H1 (cell line): ENCODE measurements around the gene CCDC195. TPM values are rescaled to one million over a fixed set of nuclear protein-coding genes. Genes with fewer than 3 reads are reported as not detected.

Experiments
- CTCF ChIA-PET: fragments of 300-600 bp; sonication (Branson Sonifier 250); formaldehyde crosslinking; loops from one replicate; lab custom pipeline; 2021; ENCODE audit not compliant: partially characterized antibody; lab: Charles Lee
- POLR2A ChIA-PET: fragments of 300-600 bp; sonication (Branson Sonifier 250); formaldehyde crosslinking; loops from one replicate; lab custom pipeline; 2021; ENCODE audit warnings: inconsistent platforms; ENCODE audit not compliant: partially characterized antibody; lab: Charles Lee
- DNase-seq, 2 experiments: peaks; one replicate each; pipeline versions ENCODE4 v3.0.0 to v3.0.0-alpha.2; 2010 to 2022; ENCODE audit warnings: low spot score in 2 of 2, low read depth in 1 of 2, mixed read lengths in 1 of 2
- FAIRE-seq: peaks from 2 replicates; lab custom pipeline; 2011; peaks lifted over from hg19 to GRCh38; lab: Jason Lieb, UNC
- H2AFZ ChIP-seq: 2 replicates; pipeline ENCODE4 v1.8.1; 2012; ENCODE audit warnings: low read length, inconsistent platforms
- H2AK5ac ChIP-seq: 2 replicates; pipeline ENCODE4 v1.6.1; 2013; ENCODE audit warnings: low read depth, low read length
- H2BK120ac ChIP-seq: replicated peaks from 2 replicates; pipeline ENCODE3; 2013; ENCODE audit warnings: low read depth, low read length, inconsistent platforms
- H2BK12ac ChIP-seq: 2 replicates; pipeline ENCODE4 v1.6.1; 2013; ENCODE audit warnings: low read depth, low read length
- H2BK15ac ChIP-seq: 2 replicates; pipeline ENCODE4 v1.6.1; 2013; ENCODE audit warnings: low read length
- H2BK20ac ChIP-seq: 2 replicates; pipeline ENCODE4 v1.6.1; 2013; ENCODE audit warnings: low read length
- H2BK5ac ChIP-seq: 2 replicates; pipeline ENCODE4 v1.6.1; 2013; ENCODE audit warnings: low read depth, low read length
- H3K14ac ChIP-seq: 2 replicates; pipeline ENCODE4 v1.6.1; 2013; ENCODE audit warnings: inconsistent platforms; ENCODE audit not compliant: insufficient read length
- H3K18ac ChIP-seq: 2 replicates; pipeline ENCODE4 v1.6.1; 2013; ENCODE audit warnings: low read length; ENCODE audit errors: extremely low read depth
- H3K23ac ChIP-seq: 2 replicates; pipeline ENCODE4 v1.6.1; 2013; ENCODE audit warnings: inconsistent platforms; ENCODE audit not compliant: insufficient read length
- H3K23me2 ChIP-seq: 2 replicates; pipeline ENCODE4 v1.6.1; 2013; ENCODE audit warnings: low read depth, low read length
- H3K27ac ChIP-seq: 2 replicates; pipeline ENCODE4 v1.6.1; 2011; ENCODE audit warnings: low read depth, low read length, inconsistent platforms
- H3K27me3 ChIP-seq, 4 experiments: replicated peaks in 1 of 4; 1 replicate in 1 of 4; 2 replicates in 3 of 4; pipeline versions ENCODE4 v1.6.1 to v1.8.1; 2011 to 2013; ENCODE audit warnings: low read length in 3 of 4, mild to moderate bottlenecking in 3 of 4, inconsistent platforms in 2 of 4, mixed read lengths in 2 of 4, moderate library complexity in 1 of 4; ENCODE audit not compliant: control insufficient read depth in 3 of 4, insufficient read depth in 3 of 4; ENCODE audit errors: extremely low read depth in 1 of 4
- H3K36me3 ChIP-seq, 4 experiments: 2 replicates each; pipeline versions ENCODE4 v1.6.1 to v1.8.1; 2011 to 2013; ENCODE audit warnings: mild to moderate bottlenecking in 4 of 4, low read length in 3 of 4, moderate library complexity in 2 of 4, control low read depth in 1 of 4, inconsistent platforms in 1 of 4; ENCODE audit not compliant: insufficient read depth in 4 of 4, control insufficient read depth in 2 of 4
- H3K4ac ChIP-seq: replicated peaks from 2 replicates; pipeline ENCODE3; 2013; ENCODE audit warnings: low read length, low read depth, mixed read lengths, inconsistent platforms; ENCODE audit not compliant: insufficient read length
- H3K4me1 ChIP-seq, 4 experiments: replicated peaks in 1 of 4; 1 replicate in 1 of 4; 2 replicates in 3 of 4; pipeline versions ENCODE4 v1.6.1 to v1.8.1; 2011 to 2013; ENCODE audit warnings: low read length in 3 of 4, inconsistent platforms in 2 of 4, mixed read lengths in 1 of 4; ENCODE audit not compliant: insufficient read depth in 4 of 4, control insufficient read depth in 3 of 4
- H3K4me2 ChIP-seq, 2 experiments: 2 replicates each; pipeline versions ENCODE4 v1.6.1 to v1.8.1; 2011 to 2013; ENCODE audit warnings: low read depth in 2 of 2, low read length in 2 of 2, control low read depth in 1 of 2, inconsistent platforms in 1 of 2, mild to moderate bottlenecking in 1 of 2; ENCODE audit not compliant: insufficient read depth in 1 of 2
- H3K4me3 ChIP-seq, 4 experiments: fragments of 200-600, 300-600 bp in 1 of 4; sonication (generic), shearing (Covaris generic), sonication (Bioruptor Twin) in 1 of 4; 2 replicates each; pipeline versions ENCODE4 v1.5.1 to v1.8.1; 2011 to 2016; ENCODE audit warnings: low read length in 4 of 4, low read depth in 3 of 4, control low read depth in 2 of 4, inconsistent platforms in 2 of 4, mild to moderate bottlenecking in 2 of 4, mixed read lengths in 1 of 4, moderate library complexity in 1 of 4; ENCODE audit not compliant: insufficient read depth in 2 of 4; ENCODE audit errors: extremely low read depth in 1 of 4
- H3K56ac ChIP-seq: replicated peaks from 2 replicates; pipeline ENCODE3; 2013; ENCODE audit warnings: low read depth, mild to moderate bottlenecking, mixed read lengths, low read length, inconsistent platforms; ENCODE audit not compliant: insufficient read length
- H3K79me1 ChIP-seq: 2 replicates; pipeline ENCODE4 v1.6.1; 2013; ENCODE audit warnings: low read depth, low read length, control low read depth
- H3K79me2 ChIP-seq, 2 experiments: 2 replicates each; pipeline versions ENCODE4 v1.6.1 to v1.8.1; 2012 to 2013; ENCODE audit warnings: low read length in 2 of 2, mild to moderate bottlenecking in 2 of 2, inconsistent platforms in 1 of 2; ENCODE audit not compliant: insufficient read depth in 2 of 2, control insufficient read depth in 1 of 2
- H3K9ac ChIP-seq, 4 experiments: replicated peaks in 1 of 4; 1 replicate in 1 of 4; 2 replicates in 3 of 4; pipeline versions ENCODE4 v1.6.1 to v1.8.1; 2011 to 2013; ENCODE audit warnings: low read depth in 3 of 4, low read length in 3 of 4, control low read depth in 2 of 4, mild to moderate bottlenecking in 2 of 4, moderate library complexity in 2 of 4, inconsistent platforms in 1 of 4; ENCODE audit errors: extremely low read depth in 1 of 4
- H3K9me3 ChIP-seq, 2 experiments: 2 replicates each; pipeline versions ENCODE4 v1.6.1 to v1.8.1; 2012 to 2013; ENCODE audit warnings: mild to moderate bottlenecking in 2 of 2, moderate library complexity in 2 of 2, control low read depth in 1 of 2, inconsistent platforms in 1 of 2, low read depth in 1 of 2, low read length in 1 of 2, mixed read lengths in 1 of 2; ENCODE audit not compliant: insufficient read depth in 2 of 2
- H4K20me1 ChIP-seq, 2 experiments: replicated peaks in 1 of 2; 2 replicates each; pipeline versions ENCODE3 to v1.8.1; 2011 to 2013; ENCODE audit warnings: inconsistent platforms in 2 of 2, low read length in 2 of 2, mild to moderate bottlenecking in 1 of 2; ENCODE audit not compliant: insufficient read depth in 2 of 2, control insufficient read depth in 1 of 2
- H4K5ac ChIP-seq: 2 replicates; pipeline ENCODE4 v1.6.1; 2013; ENCODE audit warnings: low read length, low read depth, mixed read lengths, inconsistent platforms; ENCODE audit not compliant: insufficient read length
- H4K8ac ChIP-seq: 2 replicates; pipeline ENCODE4 v1.8.0; 2013; ENCODE audit warnings: mild to moderate bottlenecking, moderate library complexity, low read length, inconsistent platforms; ENCODE audit not compliant: insufficient read depth; ENCODE audit errors: extremely low read depth
- H4K91ac ChIP-seq: replicated peaks from 2 replicates; pipeline ENCODE3; 2013; ENCODE audit warnings: low read length, mixed read lengths, inconsistent platforms; ENCODE audit not compliant: insufficient read length
- CTCF ChIP-seq, 3 experiments: IDR thresholded peaks; 1 replicate in 2 of 3; 2 replicates in 1 of 3; pipeline versions ENCODE4 v1.5.1 to v1.6.1; 2011; ENCODE audit warnings: low read length in 3 of 3, mild to moderate bottlenecking in 3 of 3, inconsistent platforms in 2 of 3, low read depth in 1 of 3, moderate library complexity in 1 of 3; ENCODE audit not compliant: insufficient read depth in 1 of 3; ENCODE audit errors: control extremely low read depth in 1 of 3
- POU5F1 ChIP-seq: IDR thresholded peaks from 2 replicates; pipeline ENCODE4 v1.6.1; 2011; ENCODE audit warnings: low read depth, mild to moderate bottlenecking, low read length, moderate library complexity
- RAD21 ChIP-seq, 2 experiments: IDR thresholded peaks in 1 of 2; conservative IDR thresholded peaks in 1 of 2; 2 replicates each; pipeline ENCODE4 v1.6.1; 2011; ENCODE audit warnings: low read depth in 2 of 2, low read length in 2 of 2, improper control_type of control experiment in 1 of 2, inconsistent platforms in 1 of 2, mild to moderate bottlenecking in 1 of 2, moderate library complexity in 1 of 2
- WGBS, 2 experiments: shearing (Covaris generic) in 1 of 2; methylation state at CpG; one replicate each; pipeline versions ENCODE4 v1.1.6 to v1.1.7; 2013 to 2015; ENCODE audit warnings: low lambda C conversion rate in 2 of 2, mixed read lengths in 2 of 2, inconsistent platforms in 1 of 2, low coverage in 1 of 2, missing lambda C conversion rate in 1 of 2; ENCODE audit not compliant: insufficient replicate concordance in 2 of 2, insufficient coverage in 1 of 2, insufficient read length in 1 of 2; ENCODE audit errors: extremely low coverage in 1 of 2, missing lambda C conversion rate in 1 of 2; 5-methylcytosine and 5-hydroxymethylcytosine counted together
- polyA plus RNA-seq, 7 experiments: library from polyadenylated mRNA; depleted of rRNA in 3 of 7; stranded (reverse) in 5 of 7; unstranded in 2 of 7; fragments of >200 nt in 5 of 7; fragments of 200-250 nt in 2 of 7; gene quantifications; 1 replicate in 5 of 7; 2 replicates in 1 of 7; 4 replicates in 1 of 7; pipeline versions ENCODE4 v1.2.1 to v1.2.3, GENCODE V29; 2011 to 2013; ENCODE audit warnings: missing spikeins in 2 of 7, mixed read lengths in 2 of 7
- total RNA-seq: library from RNA; stranded (reverse); fragmentation: NEBNext Ultra II Directional; extraction: Animal tissue kit (Norgen Biotek cat#: 25700); gene quantifications from 2 replicates; pipeline ENCODE4 v1.2.1, GENCODE V29; 2021

The CCDC195 gene
- total and polyA plus RNA-seq, 2 of the 8 experiments (the other 6 are each of a cell fraction or from before 2014, with no cell fraction given) = not detected

GRCh38 chr2:224749136-224749535, 33.0 kb upstream of the CCDC195 start:
- no peak overlapping the region for H3K4ac ChIP-seq
- no peak overlapping the region for H2BK20ac ChIP-seq
- FAIRE-seq = peak; percentile 42
- H2BK120ac ChIP-seq = no peak overlapping the region
- H3K14ac ChIP-seq = no peak overlapping the region
- H3K36me3 ChIP-seq = no peaks in the 10 kb centered on the region
- no peaks in the 10 kb centered on the region for H3K79me2 ChIP-seq
- H3K18ac ChIP-seq = no peak overlapping the region
- H3K27ac ChIP-seq = no peak overlapping the region
- H2AFZ ChIP-seq = no peak overlapping the region
- no peak for DNase-seq
- no peak overlapping the region for H2AK5ac ChIP-seq
- H2BK12ac ChIP-seq = no peak overlapping the region
- H3K9ac ChIP-seq = no peak overlapping the region
- H2BK5ac ChIP-seq = no peak overlapping the region
- no peak overlapping the region for H3K56ac ChIP-seq
- CTCF ChIA-PET = interaction anchor here (0.6 to 1.0 kb wide), 2 partner anchors 18 to 87 kb away, joined by 3 to 5 read pairs; no protein-coding TSS in a partner anchor
- no peaks in the 10 kb centered on the region for H3K4me1 ChIP-seq
- no peak overlapping the region for H4K91ac ChIP-seq
- H3K4me3 ChIP-seq = no peak overlapping the region
- H3K23me2 ChIP-seq = no peaks in the 10 kb centered on the region
- no peak overlapping the region for H4K8ac ChIP-seq
- POLR2A ChIA-PET = no interaction called here
- TF ChIP-seq CTCF (IDR thresholded peaks at IDR 0.05; ENCODE audit: control extremely low read depth in 1 of 3, insufficient read depth in 1 of 3, low read depth in 1 of 3, low read length in 3 of 3) (peak in 2 of 3 experiments; percentile 45 to 46; a peak in 2 of 4 replicates), POU5F1 (no peak), RAD21 (IDR thresholded peaks at IDR 0.05 in 1 of 2, conservative IDR thresholded peaks at IDR 0.05 in 1 of 2; ENCODE audit: low read depth in 2 of 2, low read length in 2 of 2) (peak; percentile 34 to 42; a peak in 3 of 4 replicates)
- TF ChIP-seq, all 59 proteins: peak for 2
- 73% methylated on average over 1 of the region's 1 CpG; no CpG with 5 or more reads in 1 of the 2 experiments for WGBS, 2 experiments
- no peak overlapping the region for H2BK15ac ChIP-seq
- no peak overlapping the region for H3K4me2 ChIP-seq
- no peaks in the 10 kb centered on the region for H4K20me1 ChIP-seq
- no peaks in the 10 kb centered on the region for H3K79me1 ChIP-seq
- H3K23ac ChIP-seq = no peak overlapping the region
- no peaks in the 10 kb centered on the region for H3K27me3 ChIP-seq
- H4K5ac ChIP-seq = no peak overlapping the region
- peaks cover 0 to 2% of the 10 kb centered on the region in 2 experiments; a peak in 1 of 4 replicates for H3K9me3 ChIP-seq
